GM21367 (cell line): ENCODE measurements around the gene MRPL27.

Experiments used
- ATAC-seq: cut with Tn5 transposase; IDR thresholded peaks from one replicate; pipeline ENCODE4 v1.9.1; 2021; ENCODE audit not compliant: unreplicated experiment

The MRPL27 gene

GRCh38 chr17:50319306-50320004, 53.5 kb downstream of the MRPL27 start:
- no peak for ATAC-seq

GRCh38 chr17:50318501-50319285, 54.3 kb downstream of the MRPL27 start:
- ATAC-seq = no peak
